H1 (cell line): ENCODE measurements around the gene PRSS50. TPM values are rescaled to one million over a fixed set of nuclear protein-coding genes. Genes with fewer than 3 reads are reported as not detected.

ENCODE experiments used
- CTCF ChIA-PET: fragments of 300-600 bp; sonication (Branson Sonifier 250); formaldehyde crosslinking; loops from one replicate; lab custom pipeline; 2021; ENCODE audit not compliant: partially characterized antibody; lab: Charles Lee
- POLR2A ChIA-PET: fragments of 300-600 bp; sonication (Branson Sonifier 250); formaldehyde crosslinking; loops from one replicate; lab custom pipeline; 2021; ENCODE audit warnings: inconsistent platforms; ENCODE audit not compliant: partially characterized antibody; lab: Charles Lee
- DNase-seq, 2 experiments: peaks; one replicate each; pipeline versions ENCODE4 v3.0.0 to v3.0.0-alpha.2; 2010 to 2022; ENCODE audit warnings: low spot score in 2 of 2, low read depth in 1 of 2, mixed read lengths in 1 of 2
- FAIRE-seq: peaks from 2 replicates; lab custom pipeline; 2011; peaks lifted over from hg19 to GRCh38; lab: Jason Lieb, UNC
- H2AFZ ChIP-seq: 2 replicates; pipeline ENCODE4 v1.8.1; 2012; ENCODE audit warnings: low read length, inconsistent platforms
- H2AK5ac ChIP-seq: 2 replicates; pipeline ENCODE4 v1.6.1; 2013; ENCODE audit warnings: low read depth, low read length
- H2BK120ac ChIP-seq: replicated peaks from 2 replicates; pipeline ENCODE3; 2013; ENCODE audit warnings: low read depth, low read length, inconsistent platforms
- H2BK12ac ChIP-seq: 2 replicates; pipeline ENCODE4 v1.6.1; 2013; ENCODE audit warnings: low read depth, low read length
- H2BK15ac ChIP-seq: 2 replicates; pipeline ENCODE4 v1.6.1; 2013; ENCODE audit warnings: low read length
- H2BK20ac ChIP-seq: 2 replicates; pipeline ENCODE4 v1.6.1; 2013; ENCODE audit warnings: low read length
- H2BK5ac ChIP-seq: 2 replicates; pipeline ENCODE4 v1.6.1; 2013; ENCODE audit warnings: low read depth, low read length
- H3K14ac ChIP-seq: 2 replicates; pipeline ENCODE4 v1.6.1; 2013; ENCODE audit warnings: inconsistent platforms; ENCODE audit not compliant: insufficient read length
- H3K18ac ChIP-seq: 2 replicates; pipeline ENCODE4 v1.6.1; 2013; ENCODE audit warnings: low read length; ENCODE audit errors: extremely low read depth
- H3K23ac ChIP-seq: 2 replicates; pipeline ENCODE4 v1.6.1; 2013; ENCODE audit warnings: inconsistent platforms; ENCODE audit not compliant: insufficient read length
- H3K23me2 ChIP-seq: 2 replicates; pipeline ENCODE4 v1.6.1; 2013; ENCODE audit warnings: low read depth, low read length
- H3K27ac ChIP-seq: 2 replicates; pipeline ENCODE4 v1.6.1; 2011; ENCODE audit warnings: low read depth, low read length, inconsistent platforms
- H3K27me3 ChIP-seq, 4 experiments: replicated peaks in 1 of 4; 1 replicate in 1 of 4; 2 replicates in 3 of 4; pipeline versions ENCODE4 v1.6.1 to v1.8.1; 2011 to 2013; ENCODE audit warnings: low read length in 3 of 4, mild to moderate bottlenecking in 3 of 4, inconsistent platforms in 2 of 4, mixed read lengths in 2 of 4, moderate library complexity in 1 of 4; ENCODE audit not compliant: control insufficient read depth in 3 of 4, insufficient read depth in 3 of 4; ENCODE audit errors: extremely low read depth in 1 of 4
- H3K36me3 ChIP-seq, 4 experiments: 2 replicates each; pipeline versions ENCODE4 v1.6.1 to v1.8.1; 2011 to 2013; ENCODE audit warnings: mild to moderate bottlenecking in 4 of 4, low read length in 3 of 4, moderate library complexity in 2 of 4, control low read depth in 1 of 4, inconsistent platforms in 1 of 4; ENCODE audit not compliant: insufficient read depth in 4 of 4, control insufficient read depth in 2 of 4
- H3K4ac ChIP-seq: replicated peaks from 2 replicates; pipeline ENCODE3; 2013; ENCODE audit warnings: low read length, low read depth, mixed read lengths, inconsistent platforms; ENCODE audit not compliant: insufficient read length
- H3K4me1 ChIP-seq, 4 experiments: replicated peaks in 1 of 4; 1 replicate in 1 of 4; 2 replicates in 3 of 4; pipeline versions ENCODE4 v1.6.1 to v1.8.1; 2011 to 2013; ENCODE audit warnings: low read length in 3 of 4, inconsistent platforms in 2 of 4, mixed read lengths in 1 of 4; ENCODE audit not compliant: insufficient read depth in 4 of 4, control insufficient read depth in 3 of 4
- H3K4me2 ChIP-seq, 2 experiments: 2 replicates each; pipeline versions ENCODE4 v1.6.1 to v1.8.1; 2011 to 2013; ENCODE audit warnings: low read depth in 2 of 2, low read length in 2 of 2, control low read depth in 1 of 2, inconsistent platforms in 1 of 2, mild to moderate bottlenecking in 1 of 2; ENCODE audit not compliant: insufficient read depth in 1 of 2
- H3K4me3 ChIP-seq, 4 experiments: fragments of 200-600, 300-600 bp in 1 of 4; sonication (generic), shearing (Covaris generic), sonication (Bioruptor Twin) in 1 of 4; 2 replicates each; pipeline versions ENCODE4 v1.5.1 to v1.8.1; 2011 to 2016; ENCODE audit warnings: low read length in 4 of 4, low read depth in 3 of 4, control low read depth in 2 of 4, inconsistent platforms in 2 of 4, mild to moderate bottlenecking in 2 of 4, mixed read lengths in 1 of 4, moderate library complexity in 1 of 4; ENCODE audit not compliant: insufficient read depth in 2 of 4; ENCODE audit errors: extremely low read depth in 1 of 4
- H3K56ac ChIP-seq: replicated peaks from 2 replicates; pipeline ENCODE3; 2013; ENCODE audit warnings: low read depth, mild to moderate bottlenecking, mixed read lengths, low read length, inconsistent platforms; ENCODE audit not compliant: insufficient read length
- H3K79me1 ChIP-seq: 2 replicates; pipeline ENCODE4 v1.6.1; 2013; ENCODE audit warnings: low read depth, low read length, control low read depth
- H3K79me2 ChIP-seq, 2 experiments: 2 replicates each; pipeline versions ENCODE4 v1.6.1 to v1.8.1; 2012 to 2013; ENCODE audit warnings: low read length in 2 of 2, mild to moderate bottlenecking in 2 of 2, inconsistent platforms in 1 of 2; ENCODE audit not compliant: insufficient read depth in 2 of 2, control insufficient read depth in 1 of 2
- H3K9ac ChIP-seq, 4 experiments: replicated peaks in 1 of 4; 1 replicate in 1 of 4; 2 replicates in 3 of 4; pipeline versions ENCODE4 v1.6.1 to v1.8.1; 2011 to 2013; ENCODE audit warnings: low read depth in 3 of 4, low read length in 3 of 4, control low read depth in 2 of 4, mild to moderate bottlenecking in 2 of 4, moderate library complexity in 2 of 4, inconsistent platforms in 1 of 4; ENCODE audit errors: extremely low read depth in 1 of 4
- H3K9me3 ChIP-seq, 2 experiments: 2 replicates each; pipeline versions ENCODE4 v1.6.1 to v1.8.1; 2012 to 2013; ENCODE audit warnings: mild to moderate bottlenecking in 2 of 2, moderate library complexity in 2 of 2, control low read depth in 1 of 2, inconsistent platforms in 1 of 2, low read depth in 1 of 2, low read length in 1 of 2, mixed read lengths in 1 of 2; ENCODE audit not compliant: insufficient read depth in 2 of 2
- H4K20me1 ChIP-seq, 2 experiments: replicated peaks in 1 of 2; 2 replicates each; pipeline versions ENCODE3 to v1.8.1; 2011 to 2013; ENCODE audit warnings: inconsistent platforms in 2 of 2, low read length in 2 of 2, mild to moderate bottlenecking in 1 of 2; ENCODE audit not compliant: insufficient read depth in 2 of 2, control insufficient read depth in 1 of 2
- H4K5ac ChIP-seq: 2 replicates; pipeline ENCODE4 v1.6.1; 2013; ENCODE audit warnings: low read length, low read depth, mixed read lengths, inconsistent platforms; ENCODE audit not compliant: insufficient read length
- H4K8ac ChIP-seq: 2 replicates; pipeline ENCODE4 v1.8.0; 2013; ENCODE audit warnings: mild to moderate bottlenecking, moderate library complexity, low read length, inconsistent platforms; ENCODE audit not compliant: insufficient read depth; ENCODE audit errors: extremely low read depth
- H4K91ac ChIP-seq: replicated peaks from 2 replicates; pipeline ENCODE3; 2013; ENCODE audit warnings: low read length, mixed read lengths, inconsistent platforms; ENCODE audit not compliant: insufficient read length
- HDAC2 ChIP-seq, 2 experiments: fragments of 300-600 bp in 1 of 2; sonication (generic) in 1 of 2; IDR thresholded peaks; 2 replicates each; pipeline ENCODE4 v1.6.1; 2011 to 2012; ENCODE audit warnings: low read depth in 2 of 2, low read length in 2 of 2, mild to moderate bottlenecking in 2 of 2, moderate library complexity in 2 of 2, borderline replicate concordance in 1 of 2, inconsistent platforms in 1 of 2
- NANOG ChIP-seq: IDR thresholded peaks from 2 replicates; pipeline ENCODE4 v1.6.1; 2011; ENCODE audit warnings: low read length, low read depth, mild to moderate bottlenecking, inconsistent platforms; ENCODE audit not compliant: insufficient read depth, poor library complexity, severe bottlenecking
- POU5F1 ChIP-seq: IDR thresholded peaks from 2 replicates; pipeline ENCODE4 v1.6.1; 2011; ENCODE audit warnings: low read depth, mild to moderate bottlenecking, low read length, moderate library complexity
- SP4 ChIP-seq: IDR thresholded peaks from 2 replicates; pipeline ENCODE4 v1.6.1; 2012; ENCODE audit warnings: low read length, inconsistent platforms
- WGBS, 2 experiments: shearing (Covaris generic) in 1 of 2; methylation state at CpG; one replicate each; pipeline versions ENCODE4 v1.1.6 to v1.1.7; 2013 to 2015; ENCODE audit warnings: low lambda C conversion rate in 2 of 2, mixed read lengths in 2 of 2, inconsistent platforms in 1 of 2, low coverage in 1 of 2, missing lambda C conversion rate in 1 of 2; ENCODE audit not compliant: insufficient replicate concordance in 2 of 2, insufficient coverage in 1 of 2, insufficient read length in 1 of 2; ENCODE audit errors: extremely low coverage in 1 of 2, missing lambda C conversion rate in 1 of 2; 5-methylcytosine and 5-hydroxymethylcytosine counted together
- polyA plus RNA-seq, 7 experiments: library from polyadenylated mRNA; depleted of rRNA in 3 of 7; stranded (reverse) in 5 of 7; unstranded in 2 of 7; fragments of >200 nt in 5 of 7; fragments of 200-250 nt in 2 of 7; gene quantifications; 1 replicate in 5 of 7; 2 replicates in 1 of 7; 4 replicates in 1 of 7; pipeline versions ENCODE4 v1.2.1 to v1.2.3, GENCODE V29; 2011 to 2013; ENCODE audit warnings: missing spikeins in 2 of 7, mixed read lengths in 2 of 7
- total RNA-seq: library from RNA; stranded (reverse); fragmentation: NEBNext Ultra II Directional; extraction: Animal tissue kit (Norgen Biotek cat#: 25700); gene quantifications from 2 replicates; pipeline ENCODE4 v1.2.1, GENCODE V29; 2021
- TF ChIP-seq, protein P1 (sequence below): IDR thresholded peaks from 2 replicates; pipeline ENCODE4 v1.6.1; 2012; ENCODE audit warnings: inconsistent platforms

PRSS50 gene
- total and polyA plus RNA-seq, 2 of the 8 experiments (the other 6 are each of a cell fraction or from before 2014, with no cell fraction given): 0.47 to 0.71 TPM

DNA sequence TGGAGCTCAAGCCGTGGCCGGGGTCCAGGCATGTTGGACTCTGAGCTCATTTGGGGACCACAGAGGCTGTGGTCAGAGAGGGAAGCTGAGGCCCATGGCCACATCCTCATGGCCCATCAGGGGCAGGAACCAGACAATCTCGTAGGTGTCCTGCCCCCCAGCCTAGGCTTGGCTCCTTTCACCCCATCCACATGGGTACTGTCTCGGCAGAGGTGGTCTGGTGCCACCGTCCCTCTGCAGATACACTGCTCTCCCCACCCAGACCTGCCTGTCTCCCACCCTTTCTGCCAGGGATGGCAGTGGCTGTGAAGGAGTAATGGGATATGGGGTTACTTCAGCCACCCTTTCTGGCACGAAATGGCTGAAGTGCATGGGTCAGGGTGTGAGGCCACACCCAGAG lies 7.9 kb downstream of the PRSS50 start:
- H2AFZ ChIP-seq: no peak overlapping the region
- H3K79me1 ChIP-seq: no peaks in the 10 kb centered on the region
- H3K79me2 ChIP-seq: no peaks in the 10 kb centered on the region
- no peak overlapping the region for H3K9ac ChIP-seq
- no peaks in the 10 kb centered on the region for H3K36me3 ChIP-seq
- H3K18ac ChIP-seq: no peak overlapping the region
- DNase-seq (no peak), FAIRE-seq (no peak)
- TF ChIP-seq POU5F1 (no peak), HDAC2 (IDR thresholded peaks at IDR 0.05; ENCODE audit: borderline replicate concordance in 1 of 2, low read depth in 2 of 2, low read length in 2 of 2) (no peak), SP4 (no peak), NANOG (no peak)
- TF ChIP-seq, protein P1, sequence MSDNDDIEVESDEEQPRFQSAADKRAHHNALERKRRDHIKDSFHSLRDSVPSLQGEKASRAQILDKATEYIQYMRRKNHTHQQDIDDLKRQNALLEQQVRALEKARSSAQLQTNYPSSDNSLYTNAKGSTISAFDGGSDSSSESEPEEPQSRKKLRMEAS: no peak
- H2BK20ac ChIP-seq: no peak overlapping the region
- POLR2A ChIA-PET: no interaction called here
- no peak overlapping the region for H4K8ac ChIP-seq
- H2BK12ac ChIP-seq: no peak overlapping the region
- H3K23ac ChIP-seq: no peak overlapping the region
- no peak overlapping the region for H3K14ac ChIP-seq
- no peak overlapping the region for H4K5ac ChIP-seq
- H2BK120ac ChIP-seq: no peak overlapping the region
- no peaks in the 10 kb centered on the region for H3K9me3 ChIP-seq
- H3K4me3 ChIP-seq: no peak overlapping the region
- no peak overlapping the region for H3K4ac ChIP-seq
- no peak overlapping the region for H3K4me2 ChIP-seq
- CTCF ChIA-PET: interaction anchor here (0.9 to 6.5 kb wide), 13 partner anchors 8 to 225 kb away, joined by 4 to 91 read pairs (median 8); partner anchors contain the start of gene PRSS50
- peaks cover 2 to 4% of the 10 kb centered on the region in 2 experiments for H4K20me1 ChIP-seq
- H3K27ac ChIP-seq: no peak overlapping the region
- no peak overlapping the region for H4K91ac ChIP-seq
- H3K4me1 ChIP-seq: peaks cover 0 to 6% (median 0%) of the 10 kb centered on the region in 4 experiments; a peak in 1 of 7 replicates
- H2BK5ac ChIP-seq: no peak overlapping the region
- no peak overlapping the region for H2BK15ac ChIP-seq
- H3K23me2 ChIP-seq: no peaks in the 10 kb centered on the region
- no peaks in the 10 kb centered on the region; a peak in 2 of 7 replicates for H3K27me3 ChIP-seq
- no peak overlapping the region for H2AK5ac ChIP-seq
- WGBS, 2 experiments: 83% methylated on average over 6 of the region's 6 CpGs; no CpG with 5 or more reads in 1 of the 2 experiments
- H3K56ac ChIP-seq: no peak overlapping the region
